AG09309 (cell line): ENCODE data around the gene GPBP1.

ENCODE experiments used
- DNase-seq: peaks from one replicate; pipeline ENCODE4 v3.0.0-alpha.2; 2010; ENCODE audit warnings: low read depth
- H3K4me3 ChIP-seq: 2 replicates; pipeline ENCODE4 v1.5.1; 2011; ENCODE audit warnings: mild to moderate bottlenecking, low read depth, low read length, moderate library complexity; ENCODE audit not compliant: control insufficient read depth
- CTCF ChIP-seq: IDR thresholded peaks from 2 replicates; pipeline ENCODE4 v1.5.1; 2011; ENCODE audit warnings: mild to moderate bottlenecking, low read depth, low read length, inconsistent platforms; ENCODE audit not compliant: insufficient read depth, control insufficient read depth; ENCODE audit errors: missing control alignments

The GPBP1 gene

GRCh38 chr5:57171816-57172465 lies 1.9 kb upstream of the GPBP1 start:
- no peak for DNase-seq
- no peak overlapping the region for H3K4me3 ChIP-seq
- no peak for TF ChIP-seq CTCF

- TF ChIP-seq CTCF: no peak
- peak overlapping the region; percentile 96 for H3K4me3 ChIP-seq
- no peak for DNase-seq
These were observed 1.2 kb upstream of the GPBP1 start for GRCh38 chr5:57172466-57173318.

- H3K4me3 ChIP-seq: peak overlapping the region; percentile 96
- TF ChIP-seq CTCF: no peak
- no peak for DNase-seq
These were observed 450 bp downstream of the GPBP1 start for GRCh38 chr5:57174128-57174889.

GRCh38 chr5:57174890-57175510 lies 1.1 kb downstream of the GPBP1 start:
- no peak for DNase-seq
- H3K4me3 ChIP-seq: peak overlapping the region; percentile 96
- TF ChIP-seq CTCF: no peak

- no peak for TF ChIP-seq CTCF
- DNase-seq: no peak
- peak overlapping the region; percentile 96 for H3K4me3 ChIP-seq
These were observed 1.9 kb downstream of the GPBP1 start for GRCh38 chr5:57175551-57176309.
